Stimulated activated CD8-positive, alpha-beta memory T cell treated with anti-CD3 and anti-CD28 coated beads, Interleukin-2, amount 100 ng/mL, for 48 hours (primary cell): ENCODE measurements around the gene ACTL9.
"Not testable (repeated sequence)": the region's sequence is repeated elsewhere in the genome, so short reads cannot be mapped to it uniquely, and the experiment has no call there.

ENCODE experiments used
- DNase-seq, 2 donors: peaks; one replicate each; pipeline ENCODE4 v3.0.0-alpha.2; 2020; ENCODE audit warnings: low read depth in 2 of 2

The ACTL9 gene

DNA sequence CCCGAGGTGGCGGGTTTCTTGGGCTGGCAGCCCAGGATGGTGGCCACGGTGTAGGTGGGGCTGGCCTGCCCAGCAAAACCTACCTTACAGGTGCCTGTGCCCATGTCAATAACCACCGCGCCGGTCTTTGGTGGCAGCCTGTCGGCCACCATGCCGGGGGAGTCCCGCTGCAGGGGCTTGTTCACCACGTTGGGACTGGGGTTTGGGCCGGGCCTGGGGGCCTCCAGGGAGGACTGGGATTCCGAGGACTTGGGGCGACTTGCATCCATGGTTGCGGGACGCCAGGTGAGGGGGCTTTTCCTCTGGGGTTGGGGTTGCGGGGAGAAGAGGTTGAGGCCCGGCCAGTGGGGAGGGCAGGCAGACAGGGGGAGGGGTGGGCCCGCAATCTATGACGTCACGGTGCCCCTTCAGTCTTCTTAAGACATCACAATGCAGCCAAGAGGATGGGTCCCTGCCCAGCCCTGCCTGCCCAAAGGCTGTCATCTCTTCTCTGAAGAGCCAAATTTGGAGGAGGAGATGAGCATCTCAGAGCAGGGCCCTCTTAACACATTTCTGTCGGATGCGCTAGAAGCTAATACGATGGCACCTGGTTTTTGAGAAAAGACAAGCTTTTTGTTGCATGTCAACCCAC is at the start of gene ACTL9:
ACTL9 (minus strand) TSS at position 363 of the 631 bp plus-strand sequence; CDS start at position 269, 94 bp downstream.
- DNase-seq: no peak

DNA sequence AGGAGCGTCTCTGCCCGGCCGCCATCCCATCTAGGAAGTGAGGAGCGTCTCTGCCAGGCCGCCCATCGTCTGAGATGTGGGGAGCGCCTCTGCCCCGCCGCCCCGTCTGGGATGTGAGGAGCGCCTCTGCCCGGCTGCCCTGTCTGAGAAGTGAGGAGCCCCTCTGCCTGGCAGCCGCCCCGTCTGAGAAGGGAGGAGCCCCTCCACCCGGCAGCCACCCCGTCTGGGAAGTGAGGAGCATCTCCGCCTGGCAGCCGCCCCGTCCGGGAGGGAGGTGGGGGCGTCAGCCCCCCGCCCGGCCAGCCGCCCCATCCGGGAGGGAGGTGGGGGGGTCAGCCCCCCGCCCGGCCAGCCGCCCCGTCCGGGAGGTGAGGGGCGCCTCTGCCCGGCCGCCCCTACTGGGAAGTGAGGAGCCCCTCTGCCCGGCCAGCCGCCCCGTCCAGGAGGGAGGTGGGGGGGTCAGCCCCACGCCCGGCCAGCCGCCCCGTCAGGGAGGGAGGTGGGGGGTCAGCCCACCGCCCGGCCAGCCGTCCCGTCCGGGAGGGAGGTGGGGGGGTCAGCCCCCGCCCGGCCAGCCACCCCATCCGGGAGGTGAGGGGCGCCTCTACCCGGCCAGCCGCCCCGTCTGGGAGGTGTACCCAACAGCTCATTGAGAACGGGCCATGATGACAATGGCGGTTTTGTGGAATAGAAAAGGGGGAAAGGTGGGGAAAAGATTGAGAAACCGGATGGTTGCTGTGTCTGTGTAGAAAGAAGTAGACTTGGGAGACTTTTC is 40.9 kb upstream of the ACTL9 start:
- DNase-seq: not testable (repeated sequence)

DNA sequence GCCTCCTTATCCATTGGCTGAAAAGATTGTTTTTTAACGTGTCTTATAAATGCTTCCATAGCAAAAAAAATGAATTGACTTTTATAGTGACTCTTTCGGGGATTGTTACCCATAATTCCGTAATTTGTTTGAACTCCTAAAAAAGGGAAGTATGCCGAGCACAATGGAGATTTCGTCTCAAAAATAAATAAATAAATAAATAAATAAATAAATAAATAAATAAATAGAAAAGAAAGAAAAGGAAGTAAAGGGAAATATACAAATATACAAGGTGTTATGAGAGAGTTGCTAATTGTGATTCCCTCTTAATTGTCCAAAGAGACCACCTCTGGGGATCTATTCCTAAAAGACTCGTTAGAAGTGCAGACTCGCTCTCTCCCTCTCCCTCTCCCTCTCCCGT is 39.8 kb upstream of the ACTL9 start:
- no peak for DNase-seq

GRCh38 chr19:8731428-8732169 is 33.0 kb upstream of the ACTL9 start:
- DNase-seq: no peak

- no peak for DNase-seq
Measured at GRCh38 chr19:8724276-8724675, 25.7 kb upstream of the ACTL9 start.

- no peak for DNase-seq
Measured at GRCh38 chr19:8722032-8722431, 23.4 kb upstream of the ACTL9 start.

- DNase-seq: no peak
Measured at GRCh38 chr19:8721334-8721733, 22.7 kb upstream of the ACTL9 start, which contains the start of gene OR2Z1. OR2Z1 (plus strand) TSS chr19:8721634; CDS start chr19:8731029, 9,395 bp downstream.

DNA sequence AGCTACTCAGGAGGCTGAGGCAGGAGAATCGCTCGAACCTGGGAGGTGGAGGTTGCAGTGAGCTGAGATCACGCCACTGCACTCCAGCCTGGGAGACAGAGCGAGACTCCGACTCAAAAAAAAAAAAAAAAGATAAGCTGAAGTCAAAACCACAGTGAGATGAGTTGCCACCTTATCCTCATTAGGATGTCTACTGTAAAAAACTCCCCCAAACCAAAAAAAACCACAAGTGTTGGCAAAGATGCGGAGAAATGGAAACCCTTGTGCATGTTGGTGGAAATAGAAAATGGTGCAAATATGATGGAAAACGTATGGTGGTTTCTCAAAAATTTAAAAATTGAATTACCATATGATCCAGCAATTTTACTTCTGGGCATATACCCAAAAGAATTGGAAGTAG is 11.7 kb upstream of the ACTL9 start:
- DNase-seq: not testable (repeated sequence)

DNA sequence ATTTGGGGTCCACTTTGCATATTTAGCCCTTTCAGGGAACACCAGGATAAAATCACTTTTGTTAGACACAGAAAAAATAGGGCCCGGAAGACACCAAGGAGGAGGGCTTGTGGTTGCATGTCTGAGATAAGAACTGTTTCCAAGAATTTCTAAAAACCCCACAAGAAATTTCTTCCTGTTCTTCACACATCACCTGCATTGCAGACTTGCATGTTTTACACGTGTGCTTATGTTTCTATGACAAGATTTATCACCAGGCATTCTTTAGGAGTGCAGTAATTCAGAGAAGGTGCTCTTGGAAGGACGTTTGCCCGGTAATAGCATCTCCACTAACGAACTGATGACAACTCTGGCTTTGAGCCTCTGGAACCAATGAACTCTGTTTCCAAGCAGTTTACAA is 7.1 kb upstream of the ACTL9 start:
- DNase-seq: no peak

DNA sequence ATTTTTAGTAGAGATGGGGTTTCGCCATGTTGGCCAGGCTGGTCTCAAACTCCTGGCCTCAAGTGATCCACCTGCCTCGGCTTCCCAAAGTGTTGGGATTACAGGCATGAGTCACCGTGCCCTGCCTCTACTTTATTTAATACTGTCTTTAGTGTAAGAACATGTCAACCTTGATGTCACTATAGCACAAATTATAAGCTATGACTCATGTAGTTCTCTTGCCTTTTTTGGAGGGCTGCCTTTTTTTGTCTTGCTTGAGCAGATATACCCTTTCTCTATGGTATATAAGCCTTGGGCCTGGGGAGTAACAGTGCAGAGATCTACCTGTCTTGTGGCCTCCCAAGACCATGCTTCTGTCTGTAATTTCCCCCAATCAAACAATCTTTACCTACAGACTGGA is 6.7 kb upstream of the ACTL9 start:
- DNase-seq: not testable (repeated sequence)

- DNase-seq: no peak
Measured at GRCh38 chr19:8703223-8703622, 4.6 kb upstream of the ACTL9 start.

GRCh38 chr19:8702350-8702749 is 3.8 kb upstream of the ACTL9 start:
- DNase-seq: no peak

GRCh38 chr19:8700956-8701355 is 2.4 kb upstream of the ACTL9 start:
- DNase-seq: no peak

GRCh38 chr19:8699908-8700307 is 1.3 kb upstream of the ACTL9 start:
- no peak for DNase-seq

DNA sequence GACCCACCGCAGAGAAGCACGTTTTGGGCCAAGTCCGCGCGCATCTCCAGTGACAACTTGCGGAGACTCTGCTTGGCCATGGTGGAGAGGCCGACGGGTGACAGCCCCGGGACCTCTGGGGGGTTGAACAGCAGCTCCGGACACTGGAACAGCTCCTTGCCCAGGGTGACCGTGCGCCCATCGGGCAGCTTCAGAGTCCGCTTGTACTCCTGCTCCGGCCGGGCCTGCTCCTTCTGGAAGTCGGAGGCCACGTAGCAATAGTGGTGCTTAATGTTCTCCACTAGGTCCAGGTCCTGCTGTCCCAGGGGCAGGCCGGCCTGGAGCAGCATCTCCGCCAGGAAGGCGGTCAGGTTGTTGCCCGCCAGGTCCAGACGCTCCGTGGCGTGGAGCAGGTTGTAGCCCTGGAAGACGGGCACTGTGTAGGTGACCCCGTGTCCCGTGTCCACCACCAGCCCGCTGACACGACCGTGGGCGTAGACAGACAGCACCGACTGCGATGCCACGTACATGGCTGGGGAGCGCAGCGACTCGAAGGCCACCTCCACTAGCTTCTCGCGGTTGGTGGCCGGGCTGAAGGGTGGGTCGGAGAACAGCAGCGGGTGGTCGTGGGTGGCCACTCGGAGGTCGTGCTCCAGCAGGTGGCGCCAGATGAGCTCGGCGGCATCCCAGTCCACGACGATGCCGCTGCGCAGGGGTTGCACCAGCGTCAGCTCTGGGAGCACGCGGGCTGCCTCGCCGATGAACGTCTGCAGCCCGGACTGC is 743 bp downstream of the ACTL9 start:
- DNase-seq: no peak

DNA sequence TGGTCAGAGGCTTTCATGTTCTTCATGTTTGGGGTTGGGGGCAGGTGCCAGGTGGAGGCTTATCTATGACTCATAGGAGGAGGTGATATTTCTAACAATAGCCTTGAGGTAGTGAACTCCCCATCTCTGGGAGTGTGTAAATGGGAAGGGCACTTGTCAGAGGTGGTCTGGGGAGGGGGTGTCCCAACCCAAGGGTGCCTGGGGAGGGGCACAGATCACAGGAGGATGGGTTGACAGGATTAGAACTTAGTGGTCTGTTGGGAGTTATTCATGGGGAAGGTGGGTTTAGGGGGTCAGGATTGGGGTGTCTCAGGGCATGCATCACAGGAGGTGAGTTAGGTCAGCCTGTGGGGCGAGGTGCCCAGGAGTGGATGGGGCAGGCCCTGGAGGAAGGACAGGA is 1.6 kb downstream of the ACTL9 start:
- DNase-seq: no peak

- no peak for DNase-seq
Measured at GRCh38 chr19:8695911-8696310, 2.7 kb downstream of the ACTL9 start.

DNA sequence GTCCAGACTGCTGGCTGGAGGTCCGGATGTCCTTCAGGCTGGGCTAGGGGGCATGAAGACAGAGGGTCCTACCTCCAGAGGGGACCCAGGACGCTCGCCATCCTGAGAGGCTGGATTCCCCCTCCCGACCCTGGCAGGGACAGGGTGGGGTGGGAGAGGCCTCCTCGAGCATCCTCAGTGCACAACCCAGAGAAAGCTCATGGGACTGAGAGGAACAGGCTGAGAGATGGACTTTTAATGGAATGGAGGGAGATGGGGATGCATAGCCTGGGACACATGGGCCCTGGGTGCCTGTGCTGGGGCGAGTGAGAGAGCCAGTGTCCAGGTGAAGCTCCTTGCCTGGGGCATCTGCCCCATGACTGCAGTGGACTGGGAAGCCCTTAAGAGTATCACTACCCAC is 3.1 kb downstream of the ACTL9 start:
- no peak for DNase-seq

GRCh38 chr19:8690753-8691539 is 7.6 kb downstream of the ACTL9 start:
- no peak for DNase-seq

DNA sequence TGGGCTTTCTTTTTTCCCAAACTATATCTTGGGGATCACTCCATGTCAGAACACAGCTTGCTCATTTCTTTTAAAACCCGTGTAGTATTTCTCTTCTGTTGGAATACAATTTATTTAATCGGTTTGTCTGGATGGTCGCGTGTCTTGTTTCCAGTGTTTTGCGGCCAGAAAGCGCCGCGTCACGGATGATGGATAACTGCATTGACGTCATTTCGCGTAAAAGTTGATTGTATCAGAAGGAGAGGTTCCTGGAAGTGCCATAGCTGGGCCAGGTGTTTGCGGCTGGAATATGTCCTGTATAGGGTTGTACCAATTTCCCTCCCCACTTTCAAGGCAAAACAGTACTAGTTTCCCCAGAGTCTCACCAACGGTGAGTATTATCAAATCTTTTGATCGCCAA is 9.7 kb downstream of the ACTL9 start:
- DNase-seq: no peak

GRCh38 chr19:8686549-8686948 is 12.0 kb downstream of the ACTL9 start:
- no peak for DNase-seq
